CD14-positive monocyte (primary cell): ENCODE results near the gene TADA2A. TPM values are rescaled to one million over a fixed set of nuclear protein-coding genes. Genes with fewer than 3 reads are reported as not detected.

Experiments used
- DNase-seq, 3 donors: peaks; one replicate each; pipeline ENCODE4 v3.0.0-alpha.2; 2011 to 2022
- H2AFZ ChIP-seq: 2 replicates; pipeline ENCODE4 v1.6.0; 2012; ENCODE audit warnings: mild to moderate bottlenecking, low read depth, low read length, inconsistent platforms; ENCODE audit not compliant: insufficient read depth, poor library complexity, severe bottlenecking
- H3K27ac ChIP-seq, 2 donors: 1 replicate in 1 of 2; 2 replicates in 1 of 2; pipeline ENCODE4 v1.5.1; 2012 to 2013; ENCODE audit warnings: low read length in 2 of 2, control low read depth in 1 of 2, inconsistent platforms in 1 of 2, low read depth in 1 of 2, mild to moderate bottlenecking in 1 of 2
- H3K27me3 ChIP-seq, 2 donors: one replicate each; pipeline versions ENCODE4 v1.6.0 to v1.6.1; 2011 to 2013; ENCODE audit warnings: low read length in 2 of 2; ENCODE audit not compliant: control insufficient read depth in 2 of 2, insufficient read depth in 2 of 2
- H3K36me3 ChIP-seq, 2 donors: replicated peaks in 1 of 2; 1 replicate in 1 of 2; 2 replicates in 1 of 2; pipeline versions ENCODE4 v1.5.1 to v1.6.1; 2012 to 2013; ENCODE audit warnings: low read length in 2 of 2, control low read depth in 1 of 2, inconsistent platforms in 1 of 2, mild to moderate bottlenecking in 1 of 2; ENCODE audit not compliant: insufficient read depth in 2 of 2, control insufficient read depth in 1 of 2
- H3K4me1 ChIP-seq, 2 donors: 1 replicate in 1 of 2; 2 replicates in 1 of 2; pipeline versions ENCODE4 v1.5.1 to v1.6.1; 2012 to 2013; ENCODE audit warnings: low read length in 2 of 2, control low read depth in 1 of 2, inconsistent platforms in 1 of 2, mild to moderate bottlenecking in 1 of 2, moderate library complexity in 1 of 2; ENCODE audit not compliant: insufficient read depth in 2 of 2, control insufficient read depth in 1 of 2
- H3K4me2 ChIP-seq: replicated peaks from 2 replicates; pipeline ENCODE3; 2012; ENCODE audit warnings: low read length, moderate library complexity, mild to moderate bottlenecking; ENCODE audit not compliant: poor library complexity, severe bottlenecking; ENCODE audit errors: extremely low read depth
- H3K4me3 ChIP-seq, 3 experiments: fragments of 200-600 bp in 1 of 3; sonication (generic) in 1 of 3; replicated peaks in 1 of 3; 1 replicate in 2 of 3; 2 replicates in 1 of 3; pipeline ENCODE4 v1.5.1; 2011 to 2013; ENCODE audit warnings: low read length in 3 of 3, mild to moderate bottlenecking in 3 of 3, control low read depth in 2 of 3, low read depth in 2 of 3, inconsistent platforms in 1 of 3, moderate library complexity in 1 of 3
- H3K79me2 ChIP-seq: 2 replicates; pipeline ENCODE4 v1.6.0; 2012; ENCODE audit warnings: mild to moderate bottlenecking, control low read depth, inconsistent platforms, low read length, moderate library complexity; ENCODE audit not compliant: insufficient read depth
- H3K9ac ChIP-seq: 2 replicates; pipeline ENCODE4 v1.6.0; 2017; ENCODE audit warnings: low read length, mild to moderate bottlenecking; ENCODE audit not compliant: insufficient read depth, poor library complexity, severe bottlenecking
- H3K9me3 ChIP-seq, 2 donors: replicated peaks in 1 of 2; 1 replicate in 1 of 2; 2 replicates in 1 of 2; pipeline versions ENCODE4 v1.5.1 to v1.6.1; 2012 to 2013; ENCODE audit warnings: low read length in 2 of 2, control low read depth in 1 of 2; ENCODE audit not compliant: control insufficient read depth in 1 of 2, insufficient read depth in 1 of 2
- H4K20me1 ChIP-seq: 2 replicates; pipeline ENCODE4 v1.6.0; 2012; ENCODE audit warnings: mild to moderate bottlenecking, low read length, control low read depth, moderate library complexity; ENCODE audit not compliant: insufficient read depth
- H3K27ac Mint-ChIP-seq, 7 donors: one replicate each; pipeline ENCODE4 v1.8.0; 2020; ENCODE audit warnings: mild to moderate bottlenecking in 7 of 7, mixed read lengths in 7 of 7, moderate library complexity in 6 of 7, inconsistent platforms in 2 of 7
- H3K27me3 Mint-ChIP-seq, 3 donors: one replicate each; pipeline ENCODE4 v1.8.0; 2021 to 2022; ENCODE audit warnings: low read depth in 3 of 3, mild to moderate bottlenecking in 3 of 3, mixed read lengths in 3 of 3, moderate library complexity in 3 of 3, inconsistent platforms in 1 of 3
- H3K36me3 Mint-ChIP-seq, 2 donors: one replicate each; pipeline ENCODE4 v1.8.0; 2020; ENCODE audit warnings: mixed read lengths in 2 of 2, inconsistent platforms in 1 of 2, mild to moderate bottlenecking in 1 of 2
- H3K4me1 Mint-ChIP-seq: one replicate; pipeline ENCODE4 v1.8.0; 2020; ENCODE audit warnings: mild to moderate bottlenecking, mixed read lengths
- H3K4me3 Mint-ChIP-seq, 2 donors: one replicate each; pipeline ENCODE4 v1.8.0; 2020; ENCODE audit warnings: mild to moderate bottlenecking in 2 of 2, mixed read lengths in 2 of 2, moderate library complexity in 1 of 2
- H3K9me3 Mint-ChIP-seq, 7 donors: one replicate each; pipeline ENCODE4 v1.8.0; 2020 to 2022; ENCODE audit warnings: mixed read lengths in 7 of 7, mild to moderate bottlenecking in 6 of 7, moderate library complexity in 6 of 7, inconsistent platforms in 2 of 7
- CTCF ChIP-seq: fragments of 200-600 bp; IDR thresholded peaks from one replicate; pipeline ENCODE4 v1.8.0; 2022; ENCODE audit warnings: antibody characterized with exemption, mild to moderate bottlenecking
- WGBS: methylation state at CpG from one replicate; pipeline ENCODE4 v1.1.5; 2013; ENCODE audit warnings: missing lambda C conversion rate; ENCODE audit not compliant: insufficient coverage; 5-methylcytosine and 5-hydroxymethylcytosine counted together
- intact Hi-C, 2 donors: fragments of 100-400 bp; cut with micrococcal nuclease; formaldehyde crosslinking; loops; one replicate each; pipeline versions ENCODE4 v1.15.0 to v1.15.1; 2023
- polyA plus RNA-seq, 3 donors: library from polyadenylated mRNA; depleted of rRNA in 1 of 3; unstranded in 2 of 3; stranded (reverse) in 1 of 3; fragments of 300-500 nt in 2 of 3; fragments of >200 nt in 1 of 3; fragmentation: Illumina TruSeq in 2 of 3; gene quantifications; 1 replicate in 2 of 3; 2 replicates in 1 of 3; pipeline ENCODE4 v1.2.3, GENCODE V29; 2012 to 2021

TADA2A gene
- polyA plus RNA-seq, 3 donors: 2.9 to 8.2 (median 4.3) TPM

GRCh38 chr17:37465069-37465616 is 58.5 kb downstream of the TADA2A start:
- H3K27ac ChIP-seq: no peak overlapping the region
- Mint-ChIP-seq H3K27me3 (no peaks in the 10 kb centered on the region), H3K9me3 (no peaks in the 10 kb centered on the region), H3K4me1 (no peaks in the 10 kb centered on the region), H3K36me3 (peaks cover 60 to 79% of the 10 kb centered on the region in 2 donors), H3K27ac (peak overlapping the region in 1 of 7 donors; percentile 41), H3K4me3 (no peak overlapping the region)
- H2AFZ ChIP-seq: no peak overlapping the region
- intact Hi-C loops: no loop called here
- H4K20me1 ChIP-seq: no peaks in the 10 kb centered on the region
- WGBS: 98% methylated on average over 7 of the region's 7 CpGs
- no peaks in the 10 kb centered on the region for H3K79me2 ChIP-seq
- peaks cover 54 to 94% of the 10 kb centered on the region in 2 donors for H3K36me3 ChIP-seq
- no peak overlapping the region for H3K9ac ChIP-seq
- H3K4me3 ChIP-seq: no peak overlapping the region
- TF ChIP-seq CTCF: no peak
- H3K4me1 ChIP-seq: no peaks in the 10 kb centered on the region
- no peaks in the 10 kb centered on the region for H3K9me3 ChIP-seq
- no peaks in the 10 kb centered on the region for H3K27me3 ChIP-seq
- DNase-seq: no peak
- no peak overlapping the region for H3K4me2 ChIP-seq

- 100% methylated on average over 1 of the region's 1 CpG for WGBS
- no peaks in the 10 kb centered on the region for H3K4me1 Mint-ChIP-seq
These were observed 59.8 kb downstream of the TADA2A start for GRCh38 chr17:37466471-37466870.

More at GRCh38 chr17:37466471-37466870, 59.8 kb downstream of the TADA2A start:
- DNase-seq: no peak
- intact Hi-C loops: no loop called here
- H3K36me3 ChIP-seq: peaks cover 58 to 92% of the 10 kb centered on the region in 2 donors
- no peaks in the 10 kb centered on the region for H3K27me3 ChIP-seq
- H3K9ac ChIP-seq: no peak overlapping the region
- H3K4me2 ChIP-seq: no peak overlapping the region
- no peaks in the 10 kb centered on the region for H3K79me2 ChIP-seq
- H3K4me1 ChIP-seq: no peaks in the 10 kb centered on the region
- no peak overlapping the region for H2AFZ ChIP-seq
- H4K20me1 ChIP-seq: no peaks in the 10 kb centered on the region
- peaks cover 63 to 81% of the 10 kb centered on the region in 2 donors for H3K36me3 Mint-ChIP-seq
- H3K4me3 ChIP-seq: no peak overlapping the region
- no peaks in the 10 kb centered on the region for H3K9me3 ChIP-seq
- no peaks in the 10 kb centered on the region for H3K9me3 Mint-ChIP-seq
- peak overlapping the region in 1 of 7 donors; percentile 10 for H3K27ac Mint-ChIP-seq
- no peak for TF ChIP-seq CTCF
- H3K4me3 Mint-ChIP-seq: no peak overlapping the region
- H3K27me3 Mint-ChIP-seq: no peaks in the 10 kb centered on the region
- H3K27ac ChIP-seq: no peak overlapping the region
